H1 (cell line): ENCODE data around the gene ZMIZ1. TPM values are rescaled to one million over a fixed set of nuclear protein-coding genes. Genes with fewer than 3 reads are reported as not detected.

Experiments
- CTCF ChIA-PET: fragments of 300-600 bp; sonication (Branson Sonifier 250); formaldehyde crosslinking; loops from one replicate; lab custom pipeline; 2021; ENCODE audit not compliant: partially characterized antibody; lab: Charles Lee
- POLR2A ChIA-PET: fragments of 300-600 bp; sonication (Branson Sonifier 250); formaldehyde crosslinking; loops from one replicate; lab custom pipeline; 2021; ENCODE audit warnings: inconsistent platforms; ENCODE audit not compliant: partially characterized antibody; lab: Charles Lee
- DNase-seq, 2 experiments: peaks; one replicate each; pipeline versions ENCODE4 v3.0.0 to v3.0.0-alpha.2; 2010 to 2022; ENCODE audit warnings: low spot score in 2 of 2, low read depth in 1 of 2, mixed read lengths in 1 of 2
- FAIRE-seq: peaks from 2 replicates; lab custom pipeline; 2011; peaks lifted over from hg19 to GRCh38; lab: Jason Lieb, UNC
- H2AFZ ChIP-seq: 2 replicates; pipeline ENCODE4 v1.8.1; 2012; ENCODE audit warnings: low read length, inconsistent platforms
- H2AK5ac ChIP-seq: 2 replicates; pipeline ENCODE4 v1.6.1; 2013; ENCODE audit warnings: low read depth, low read length
- H2BK120ac ChIP-seq: replicated peaks from 2 replicates; pipeline ENCODE3; 2013; ENCODE audit warnings: low read depth, low read length, inconsistent platforms
- H2BK12ac ChIP-seq: 2 replicates; pipeline ENCODE4 v1.6.1; 2013; ENCODE audit warnings: low read depth, low read length
- H2BK15ac ChIP-seq: 2 replicates; pipeline ENCODE4 v1.6.1; 2013; ENCODE audit warnings: low read length
- H2BK20ac ChIP-seq: 2 replicates; pipeline ENCODE4 v1.6.1; 2013; ENCODE audit warnings: low read length
- H2BK5ac ChIP-seq: 2 replicates; pipeline ENCODE4 v1.6.1; 2013; ENCODE audit warnings: low read depth, low read length
- H3K14ac ChIP-seq: 2 replicates; pipeline ENCODE4 v1.6.1; 2013; ENCODE audit warnings: inconsistent platforms; ENCODE audit not compliant: insufficient read length
- H3K18ac ChIP-seq: 2 replicates; pipeline ENCODE4 v1.6.1; 2013; ENCODE audit warnings: low read length; ENCODE audit errors: extremely low read depth
- H3K23ac ChIP-seq: 2 replicates; pipeline ENCODE4 v1.6.1; 2013; ENCODE audit warnings: inconsistent platforms; ENCODE audit not compliant: insufficient read length
- H3K23me2 ChIP-seq: 2 replicates; pipeline ENCODE4 v1.6.1; 2013; ENCODE audit warnings: low read depth, low read length
- H3K27ac ChIP-seq: 2 replicates; pipeline ENCODE4 v1.6.1; 2011; ENCODE audit warnings: low read depth, low read length, inconsistent platforms
- H3K27me3 ChIP-seq, 4 experiments: replicated peaks in 1 of 4; 1 replicate in 1 of 4; 2 replicates in 3 of 4; pipeline versions ENCODE4 v1.6.1 to v1.8.1; 2011 to 2013; ENCODE audit warnings: low read length in 3 of 4, mild to moderate bottlenecking in 3 of 4, inconsistent platforms in 2 of 4, mixed read lengths in 2 of 4, moderate library complexity in 1 of 4; ENCODE audit not compliant: control insufficient read depth in 3 of 4, insufficient read depth in 3 of 4; ENCODE audit errors: extremely low read depth in 1 of 4
- H3K36me3 ChIP-seq, 4 experiments: 2 replicates each; pipeline versions ENCODE4 v1.6.1 to v1.8.1; 2011 to 2013; ENCODE audit warnings: mild to moderate bottlenecking in 4 of 4, low read length in 3 of 4, moderate library complexity in 2 of 4, control low read depth in 1 of 4, inconsistent platforms in 1 of 4; ENCODE audit not compliant: insufficient read depth in 4 of 4, control insufficient read depth in 2 of 4
- H3K4ac ChIP-seq: replicated peaks from 2 replicates; pipeline ENCODE3; 2013; ENCODE audit warnings: low read length, low read depth, mixed read lengths, inconsistent platforms; ENCODE audit not compliant: insufficient read length
- H3K4me1 ChIP-seq, 4 experiments: replicated peaks in 1 of 4; 1 replicate in 1 of 4; 2 replicates in 3 of 4; pipeline versions ENCODE4 v1.6.1 to v1.8.1; 2011 to 2013; ENCODE audit warnings: low read length in 3 of 4, inconsistent platforms in 2 of 4, mixed read lengths in 1 of 4; ENCODE audit not compliant: insufficient read depth in 4 of 4, control insufficient read depth in 3 of 4
- H3K4me2 ChIP-seq, 2 experiments: 2 replicates each; pipeline versions ENCODE4 v1.6.1 to v1.8.1; 2011 to 2013; ENCODE audit warnings: low read depth in 2 of 2, low read length in 2 of 2, control low read depth in 1 of 2, inconsistent platforms in 1 of 2, mild to moderate bottlenecking in 1 of 2; ENCODE audit not compliant: insufficient read depth in 1 of 2
- H3K4me3 ChIP-seq, 4 experiments: fragments of 200-600, 300-600 bp in 1 of 4; sonication (generic), shearing (Covaris generic), sonication (Bioruptor Twin) in 1 of 4; 2 replicates each; pipeline versions ENCODE4 v1.5.1 to v1.8.1; 2011 to 2016; ENCODE audit warnings: low read length in 4 of 4, low read depth in 3 of 4, control low read depth in 2 of 4, inconsistent platforms in 2 of 4, mild to moderate bottlenecking in 2 of 4, mixed read lengths in 1 of 4, moderate library complexity in 1 of 4; ENCODE audit not compliant: insufficient read depth in 2 of 4; ENCODE audit errors: extremely low read depth in 1 of 4
- H3K56ac ChIP-seq: replicated peaks from 2 replicates; pipeline ENCODE3; 2013; ENCODE audit warnings: low read depth, mild to moderate bottlenecking, mixed read lengths, low read length, inconsistent platforms; ENCODE audit not compliant: insufficient read length
- H3K79me1 ChIP-seq: 2 replicates; pipeline ENCODE4 v1.6.1; 2013; ENCODE audit warnings: low read depth, low read length, control low read depth
- H3K79me2 ChIP-seq, 2 experiments: 2 replicates each; pipeline versions ENCODE4 v1.6.1 to v1.8.1; 2012 to 2013; ENCODE audit warnings: low read length in 2 of 2, mild to moderate bottlenecking in 2 of 2, inconsistent platforms in 1 of 2; ENCODE audit not compliant: insufficient read depth in 2 of 2, control insufficient read depth in 1 of 2
- H3K9ac ChIP-seq, 4 experiments: replicated peaks in 1 of 4; 1 replicate in 1 of 4; 2 replicates in 3 of 4; pipeline versions ENCODE4 v1.6.1 to v1.8.1; 2011 to 2013; ENCODE audit warnings: low read depth in 3 of 4, low read length in 3 of 4, control low read depth in 2 of 4, mild to moderate bottlenecking in 2 of 4, moderate library complexity in 2 of 4, inconsistent platforms in 1 of 4; ENCODE audit errors: extremely low read depth in 1 of 4
- H3K9me3 ChIP-seq, 2 experiments: 2 replicates each; pipeline versions ENCODE4 v1.6.1 to v1.8.1; 2012 to 2013; ENCODE audit warnings: mild to moderate bottlenecking in 2 of 2, moderate library complexity in 2 of 2, control low read depth in 1 of 2, inconsistent platforms in 1 of 2, low read depth in 1 of 2, low read length in 1 of 2, mixed read lengths in 1 of 2; ENCODE audit not compliant: insufficient read depth in 2 of 2
- H4K20me1 ChIP-seq, 2 experiments: replicated peaks in 1 of 2; 2 replicates each; pipeline versions ENCODE3 to v1.8.1; 2011 to 2013; ENCODE audit warnings: inconsistent platforms in 2 of 2, low read length in 2 of 2, mild to moderate bottlenecking in 1 of 2; ENCODE audit not compliant: insufficient read depth in 2 of 2, control insufficient read depth in 1 of 2
- H4K5ac ChIP-seq: 2 replicates; pipeline ENCODE4 v1.6.1; 2013; ENCODE audit warnings: low read length, low read depth, mixed read lengths, inconsistent platforms; ENCODE audit not compliant: insufficient read length
- H4K8ac ChIP-seq: 2 replicates; pipeline ENCODE4 v1.8.0; 2013; ENCODE audit warnings: mild to moderate bottlenecking, moderate library complexity, low read length, inconsistent platforms; ENCODE audit not compliant: insufficient read depth; ENCODE audit errors: extremely low read depth
- H4K91ac ChIP-seq: replicated peaks from 2 replicates; pipeline ENCODE3; 2013; ENCODE audit warnings: low read length, mixed read lengths, inconsistent platforms; ENCODE audit not compliant: insufficient read length
- RAD21 ChIP-seq, 2 experiments: IDR thresholded peaks in 1 of 2; conservative IDR thresholded peaks in 1 of 2; 2 replicates each; pipeline ENCODE4 v1.6.1; 2011; ENCODE audit warnings: low read depth in 2 of 2, low read length in 2 of 2, improper control_type of control experiment in 1 of 2, inconsistent platforms in 1 of 2, mild to moderate bottlenecking in 1 of 2, moderate library complexity in 1 of 2
- RNF2 ChIP-seq: fragments of 200-900, 300-1000 bp; sonication (generic); IDR thresholded peaks from 2 replicates; pipeline ENCODE4 v1.7.1; 2016; ENCODE audit warnings: borderline replicate concordance, low read depth, mild to moderate bottlenecking, antibody characterized with exemption, low read length; ENCODE audit not compliant: poor library complexity, severe bottlenecking; ENCODE audit errors: missing control alignments
- WGBS, 2 experiments: shearing (Covaris generic) in 1 of 2; methylation state at CpG; one replicate each; pipeline versions ENCODE4 v1.1.6 to v1.1.7; 2013 to 2015; ENCODE audit warnings: low lambda C conversion rate in 2 of 2, mixed read lengths in 2 of 2, inconsistent platforms in 1 of 2, low coverage in 1 of 2, missing lambda C conversion rate in 1 of 2; ENCODE audit not compliant: insufficient replicate concordance in 2 of 2, insufficient coverage in 1 of 2, insufficient read length in 1 of 2; ENCODE audit errors: extremely low coverage in 1 of 2, missing lambda C conversion rate in 1 of 2; 5-methylcytosine and 5-hydroxymethylcytosine counted together
- polyA plus RNA-seq, 7 experiments: library from polyadenylated mRNA; depleted of rRNA in 3 of 7; stranded (reverse) in 5 of 7; unstranded in 2 of 7; fragments of >200 nt in 5 of 7; fragments of 200-250 nt in 2 of 7; gene quantifications; 1 replicate in 5 of 7; 2 replicates in 1 of 7; 4 replicates in 1 of 7; pipeline versions ENCODE4 v1.2.1 to v1.2.3, GENCODE V29; 2011 to 2013; ENCODE audit warnings: missing spikeins in 2 of 7, mixed read lengths in 2 of 7
- total RNA-seq: library from RNA; stranded (reverse); fragmentation: NEBNext Ultra II Directional; extraction: Animal tissue kit (Norgen Biotek cat#: 25700); gene quantifications from 2 replicates; pipeline ENCODE4 v1.2.1, GENCODE V29; 2021

Gene ZMIZ1
- total and polyA plus RNA-seq, 2 of the 8 experiments (the other 6 are each of a cell fraction or from before 2014, with no cell fraction given), result 8.1 to 28.0 TPM

DNA sequence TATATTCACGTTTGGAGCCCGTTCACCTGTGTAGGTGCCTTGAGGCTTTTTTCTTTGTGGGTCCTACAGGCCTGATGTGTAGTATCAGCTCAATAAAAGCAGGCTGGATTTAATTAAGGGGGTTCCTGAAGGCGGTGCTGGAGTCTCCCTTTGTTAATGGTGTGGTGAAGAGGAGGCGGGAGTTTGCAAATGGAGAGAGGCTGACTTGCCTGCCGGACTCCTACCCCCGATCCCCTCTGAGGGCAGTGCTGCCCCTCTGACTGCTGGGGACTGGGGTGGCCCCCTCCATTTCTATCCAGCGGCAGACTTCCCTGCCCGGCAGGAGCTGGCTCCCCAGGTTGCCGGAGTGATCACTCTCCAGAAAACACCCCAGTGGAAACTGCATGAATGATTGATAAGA lies 45.1 kb downstream of the ZMIZ1 start:
- no peak overlapping the region for H4K91ac ChIP-seq
- no peak overlapping the region for H3K9ac ChIP-seq
- POLR2A ChIA-PET, result interaction anchor here (1.2 to 3.0 kb wide), 6 partner anchors 8 to 47 kb away, joined by 3 to 16 read pairs (median 3); no protein-coding TSS in a partner anchor

More for the DNA sequence above, 45.1 kb downstream of the ZMIZ1 start:
- no peak overlapping the region for H3K23ac ChIP-seq
- no peak overlapping the region for H2BK120ac ChIP-seq
- H3K36me3 ChIP-seq, result peaks cover 0 to 2% (median 1%) of the 10 kb centered on the region in 4 experiments; a peak in 2 of 8 replicates
- DNase-seq (no peak), FAIRE-seq (no peak)
- H4K20me1 ChIP-seq, result peaks cover 13 to 24% of the 10 kb centered on the region in 2 experiments
- no peak overlapping the region for H2AK5ac ChIP-seq
- peaks cover 6 to 37% (median 23%) of the 10 kb centered on the region in 4 experiments for H3K4me1 ChIP-seq
- TF ChIP-seq RAD21 (IDR thresholded peaks at IDR 0.05 in 1 of 2, conservative IDR thresholded peaks at IDR 0.05 in 1 of 2; ENCODE audit: low read depth in 2 of 2, low read length in 2 of 2) (peak in 1 of 2 experiments; percentile 12; a peak in 1 of 4 replicates), RNF2 (no peak)
- H2AFZ ChIP-seq, result no peak overlapping the region
- no peak overlapping the region for H3K56ac ChIP-seq
- no peak overlapping the region for H4K5ac ChIP-seq
- H3K9me3 ChIP-seq, result no peaks in the 10 kb centered on the region
- no peak overlapping the region for H3K4ac ChIP-seq
- H3K4me2 ChIP-seq, result peak overlapping the region; percentile 32 to 37
- H3K23me2 ChIP-seq, result no peaks in the 10 kb centered on the region
- H3K4me3 ChIP-seq, result peak overlapping the region in 1 of 4 experiments; percentile 42; a peak in 1 of 8 replicates
- no peak overlapping the region for H2BK12ac ChIP-seq
- peak overlapping the region; percentile 86; the same call in 1 of the 2 replicates for H2BK5ac ChIP-seq
- 34% methylated on average over 9 of the region's 9 CpGs; no CpG with 5 or more reads in 1 of the 2 experiments for WGBS, 2 experiments
- H4K8ac ChIP-seq, result no peak overlapping the region
- H3K27ac ChIP-seq, result no peak overlapping the region
- H3K79me1 ChIP-seq, result peaks cover 36% of the 10 kb centered on the region
- H3K79me2 ChIP-seq, result peaks cover 4 to 94% of the 10 kb centered on the region in 2 experiments; a peak in 3 of 4 replicates
- H3K18ac ChIP-seq, result no peak overlapping the region
- no peak overlapping the region for H2BK20ac ChIP-seq
- no peak overlapping the region for H3K14ac ChIP-seq
- 0 out of 2 replicates have a peak overlapping the region, but pooled peaks have one; percentile 85 for H2BK15ac ChIP-seq
- no peaks in the 10 kb centered on the region for H3K27me3 ChIP-seq
- CTCF ChIA-PET, result interaction anchor here (0.5 to 3.2 kb wide), 17 partner anchors 10 to 198 kb away, joined by 3 to 21 read pairs (median 4); no protein-coding TSS in a partner anchor
